ENCODE results near the gene PRR3.
A peak's percentile ranks its signal among the peaks of the same experiment; 100 is the strongest.
"Not testable (repeated sequence)": the region's sequence is repeated elsewhere in the genome, so short reads cannot be mapped to it uniquely, and the experiment has no call there.

PRR3 gene

GRCh38 chr6:30529349-30529875 lies 27.7 kb upstream of the PRR3 start:
- Mint-ChIP-seq H3K9me3 (peaks cover 11% of the 10 kb centered on the region), H3K27me3 (ENCODE audit: low read depth, poor library complexity) (peaks cover 26% of the 10 kb centered on the region), H3K4me1 (peaks cover 12% of the 10 kb centered on the region)
- not testable (repeated sequence) for H3K4me3 Mint-ChIP-seq; DNase-seq; H3K27ac Mint-ChIP-seq; H3K36me3 Mint-ChIP-seq (ENCODE audit: low read depth)

- Mint-ChIP-seq H3K9me3 (peaks cover 6% of the 10 kb centered on the region), H3K4me3 (no peak overlapping the region), H3K27me3 (ENCODE audit: low read depth, poor library complexity) (peaks cover 20% of the 10 kb centered on the region), H3K27ac (no peak overlapping the region), H3K4me1 (peaks cover 12% of the 10 kb centered on the region), H3K36me3 (ENCODE audit: low read depth) (no peaks in the 10 kb centered on the region)
- no peak for DNase-seq
- no peak for TF ChIP-seq CTCF (IDR thresholded peaks at IDR 0.05)
Observed at GRCh38 chr6:30530014-30530413, 27.1 kb upstream of the PRR3 start.

- no peaks in the 10 kb centered on the region for H3K9me3 Mint-ChIP-seq
- H3K4me3 Mint-ChIP-seq: no peak overlapping the region
- H3K27ac Mint-ChIP-seq: no peak overlapping the region
- peaks cover 29% of the 10 kb centered on the region for H3K27me3 Mint-ChIP-seq (ENCODE audit: low read depth, poor library complexity)
- DNase-seq: no peak
- H3K4me1 Mint-ChIP-seq: peaks cover 12% of the 10 kb centered on the region
- no peaks in the 10 kb centered on the region for H3K36me3 Mint-ChIP-seq (ENCODE audit: low read depth)
- no peak for TF ChIP-seq CTCF (IDR thresholded peaks at IDR 0.05)
Observed at GRCh38 chr6:30533460-30534294, 23.4 kb upstream of the PRR3 start.

GRCh38 chr6:30537931-30538330 lies 19.2 kb upstream of the PRR3 start:
- no peak for TF ChIP-seq CTCF (IDR thresholded peaks at IDR 0.05)
- Mint-ChIP-seq H3K27ac (no peak overlapping the region), H3K9me3 (no peaks in the 10 kb centered on the region), H3K27me3 (ENCODE audit: low read depth, poor library complexity) (peaks cover 26% of the 10 kb centered on the region), H3K4me3 (no peak overlapping the region), H3K36me3 (ENCODE audit: low read depth) (no peaks in the 10 kb centered on the region), H3K4me1 (peaks cover 14% of the 10 kb centered on the region)
- no peak for DNase-seq

- TF ChIP-seq CTCF (IDR thresholded peaks at IDR 0.05): peak; percentile 99
- peaks cover 22% of the 10 kb centered on the region for H3K27me3 Mint-ChIP-seq (ENCODE audit: low read depth, poor library complexity)
- H3K9me3 Mint-ChIP-seq: no peaks in the 10 kb centered on the region
- H3K27ac Mint-ChIP-seq: no peak overlapping the region
- H3K4me3 Mint-ChIP-seq: peak overlapping the region; percentile 80
- peaks cover 3% of the 10 kb centered on the region for H3K36me3 Mint-ChIP-seq (ENCODE audit: low read depth)
- peak; percentile 82 for DNase-seq
- peaks cover 15% of the 10 kb centered on the region for H3K4me1 Mint-ChIP-seq
Observed at GRCh38 chr6:30541515-30542403, 15.3 kb upstream of the PRR3 start.

- Mint-ChIP-seq H3K9me3 (no peaks in the 10 kb centered on the region), H3K4me1 (peaks cover 15% of the 10 kb centered on the region), H3K27me3 (ENCODE audit: low read depth, poor library complexity) (peaks cover 21% of the 10 kb centered on the region), H3K36me3 (ENCODE audit: low read depth) (peaks cover 4% of the 10 kb centered on the region), H3K4me3 (peak overlapping the region; percentile 80), H3K27ac (no peak overlapping the region)
- no peak for TF ChIP-seq CTCF (IDR thresholded peaks at IDR 0.05)
- no peak for DNase-seq
Observed at GRCh38 chr6:30542404-30542725, 14.7 kb upstream of the PRR3 start.
